Prostate gland (tissue), 2 donors: ENCODE measurements around the gene EDEM3. TPM values are rescaled to one million over a fixed set of nuclear protein-coding genes. Genes with fewer than 3 reads are reported as not detected.
A peak's percentile ranks its signal among the peaks of the same experiment; 100 is the strongest.

Source experiments
- DNase-seq: peaks from one replicate; pipeline ENCODE4 v3.0.0-alpha.2; 2019; ENCODE audit warnings: low spot score
- H3K27ac ChIP-seq, 2 donors: fragments of 200-600 bp; sonication (generic); 2 replicates each; pipeline ENCODE4 v1.5.1; 2017 to 2019
- H3K27me3 ChIP-seq: fragments of 200-600 bp; sonication (generic); replicated peaks from 2 replicates; pipeline ENCODE4 v1.5.1; 2019; ENCODE audit not compliant: insufficient read depth
- H3K36me3 ChIP-seq, 2 donors: fragments of 200-600 bp; sonication (generic); 1 replicate in 1 of 2; 2 replicates in 1 of 2; pipeline versions ENCODE4 v1.5.1 to v1.8.1; 2017 to 2019
- H3K4me1 ChIP-seq: fragments of 200-600 bp; sonication (generic); replicated peaks from 2 replicates; pipeline ENCODE4 v1.5.1; 2019
- H3K4me3 ChIP-seq, 2 donors: fragments of 200-600 bp; sonication (generic); 2 replicates each; pipeline ENCODE4 v1.5.1; 2017 to 2019
- H3K9me3 ChIP-seq: fragments of 200-600 bp; sonication (generic); 2 replicates; pipeline ENCODE4 v1.5.1; 2017
- CTCF ChIP-seq, 4 experiments: fragments of 200-600 bp in 2 of 4; fragments of 450-650 bp in 2 of 4; sonication (generic) in 2 of 4; IDR thresholded peaks; 1 replicate in 3 of 4; 2 replicates in 1 of 4; pipeline ENCODE4 v1.5.1; 2016 to 2019; ENCODE audit warnings: antibody characterized with exemption in 4 of 4, mild to moderate bottlenecking in 2 of 4, moderate library complexity in 2 of 4
- POLR2A ChIP-seq: fragments of 450-650 bp; IDR thresholded peaks from one replicate; pipeline ENCODE4 v1.6.1; 2016; ENCODE audit warnings: antibody characterized with exemption, mild to moderate bottlenecking
- POLR2AphosphoS5 ChIP-seq: sonication (generic); formaldehyde crosslinking; IDR thresholded peaks from one replicate; pipeline ENCODE4 v1.6.1; 2017; ENCODE audit warnings: antibody characterized with exemption
- WGBS: methylation state at CpG from one replicate; pipeline ENCODE4 v1.1.5; 2018; 5-methylcytosine and 5-hydroxymethylcytosine counted together
- intact Hi-C: fragments of 100-400 bp; cut with DNase I; formaldehyde crosslinking; loops from one replicate; pipeline ENCODE4 v1.14.2; 2022
- total RNA-seq, 2 donors: library from RNA; depleted of rRNA; stranded (reverse); fragments of >200 nt; gene quantifications; one replicate each; pipeline ENCODE4 v1.1.0, GENCODE V29; 2016

EDEM3 gene
- total RNA-seq, 2 donors from 2014 or later = 31.1 to 55.3 TPM

GRCh38 chr1:184658055-184658454 is 96.6 kb downstream of the EDEM3 start:
- 98% methylated on average over 2 of the region's 2 CpGs for WGBS
- H3K9me3 ChIP-seq = no peaks in the 10 kb centered on the region
- peaks cover 6% of the 10 kb centered on the region for H3K4me1 ChIP-seq
- no peak overlapping the region for H3K4me3 ChIP-seq
- no peaks in the 10 kb centered on the region for H3K27me3 ChIP-seq
- no peak for DNase-seq
- TF ChIP-seq POLR2A (no peak), CTCF (IDR thresholded peaks at IDR 0.05) (no peak), POLR2AphosphoS5 (no peak)
- no peaks in the 10 kb centered on the region for H3K36me3 ChIP-seq
- H3K27ac ChIP-seq = no peak overlapping the region
- intact Hi-C loops = no loop called here

- no peak overlapping the region for H3K27ac ChIP-seq
- 97% methylated on average over 2 of the region's 2 CpGs for WGBS
- H3K4me3 ChIP-seq = no peak overlapping the region
- no peaks in the 10 kb centered on the region for H3K9me3 ChIP-seq
- no peaks in the 10 kb centered on the region for H3K4me1 ChIP-seq
- DNase-seq = no peak
- TF ChIP-seq POLR2A (no peak), POLR2AphosphoS5 (no peak), CTCF (IDR thresholded peaks at IDR 0.05) (no peak)
- intact Hi-C loops = no loop called here
- no peaks in the 10 kb centered on the region for H3K36me3 ChIP-seq
- H3K27me3 ChIP-seq = no peaks in the 10 kb centered on the region
These were observed 98.4 kb downstream of the EDEM3 start for GRCh38 chr1:184656221-184656620.

GRCh38 chr1:184655185-184655584 is 99.5 kb downstream of the EDEM3 start:
- H3K27ac ChIP-seq = no peak overlapping the region
- H3K4me3 ChIP-seq = no peak overlapping the region
- H3K36me3 ChIP-seq = no peaks in the 10 kb centered on the region
- no peaks in the 10 kb centered on the region for H3K27me3 ChIP-seq
- intact Hi-C loops = no loop called here
- DNase-seq = no peak
- no peaks in the 10 kb centered on the region for H3K4me1 ChIP-seq
- TF ChIP-seq CTCF (IDR thresholded peaks at IDR 0.05) = no peak
- no peak for TF ChIP-seq POLR2A
- TF ChIP-seq POLR2AphosphoS5 = no peak
- no peaks in the 10 kb centered on the region for H3K9me3 ChIP-seq

- H3K4me1 ChIP-seq = no peaks in the 10 kb centered on the region
- H3K9me3 ChIP-seq = no peaks in the 10 kb centered on the region
- no peaks in the 10 kb centered on the region for H3K27me3 ChIP-seq
- WGBS = 62% methylated on average over 5 of the region's 5 CpGs
- H3K36me3 ChIP-seq = no peaks in the 10 kb centered on the region
- intact Hi-C loops = no loop called here
- peak overlapping the region; percentile 35 to 45 for H3K27ac ChIP-seq
- TF ChIP-seq CTCF (IDR thresholded peaks at IDR 0.05) = no peak
- TF ChIP-seq POLR2AphosphoS5 = peak; percentile 89
- no peak overlapping the region for H3K4me3 ChIP-seq
- DNase-seq = peak; percentile 66
These were observed 104.3 kb downstream of the EDEM3 start for GRCh38 chr1:184650177-184650866.

- DNase-seq = no peak
- H3K27me3 ChIP-seq = no peaks in the 10 kb centered on the region
- no peak for TF ChIP-seq POLR2A
- no peak for TF ChIP-seq CTCF (IDR thresholded peaks at IDR 0.05)
- no peak for TF ChIP-seq POLR2AphosphoS5
- peak overlapping the region; percentile 3 to 17 for H3K27ac ChIP-seq
- H3K4me1 ChIP-seq = no peaks in the 10 kb centered on the region
- 73% methylated on average over 7 of the region's 7 CpGs for WGBS
- no peaks in the 10 kb centered on the region for H3K9me3 ChIP-seq
- H3K4me3 ChIP-seq = no peak overlapping the region
- no peaks in the 10 kb centered on the region for H3K36me3 ChIP-seq
- intact Hi-C loops = no loop called here
These were observed 105.2 kb downstream of the EDEM3 start for GRCh38 chr1:184649451-184649888.
